ENCODE data around the gene MEI1.

Gene MEI1

DNA sequence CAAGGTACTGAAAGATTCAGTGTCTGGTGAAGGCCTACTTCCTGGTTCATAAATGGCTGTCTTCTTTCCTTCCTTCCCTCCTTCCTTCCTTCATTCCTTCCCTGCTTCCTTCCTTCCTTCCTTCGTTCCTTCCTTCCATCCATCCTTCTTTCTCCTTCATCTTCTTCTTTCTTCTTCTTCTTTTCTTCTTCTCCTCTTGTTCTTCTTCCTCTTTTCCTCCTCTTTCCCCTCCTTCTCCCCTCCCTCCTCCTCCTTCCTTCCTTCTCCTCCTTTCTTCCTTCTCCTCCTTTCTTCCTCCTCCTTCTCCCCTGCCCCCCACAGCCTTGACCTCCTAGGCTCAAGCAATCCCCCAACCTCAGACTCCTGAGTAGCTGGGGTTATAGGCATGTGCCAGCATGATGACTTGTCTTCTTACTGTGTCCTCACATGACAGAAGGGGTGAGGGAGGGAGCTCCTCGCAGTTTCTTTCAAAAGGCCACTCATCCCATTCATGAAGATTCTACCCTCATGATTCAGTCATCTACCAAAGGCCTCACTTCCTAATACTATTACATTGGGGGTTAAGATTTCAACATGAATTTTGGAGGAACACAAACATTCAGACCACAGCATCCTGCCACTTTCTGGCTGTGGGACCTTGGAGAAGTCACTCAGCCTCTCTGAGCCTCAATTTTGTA, 78.6 kb downstream of the MEI1 start:
- TF ChIP-seq, protein P1, sequence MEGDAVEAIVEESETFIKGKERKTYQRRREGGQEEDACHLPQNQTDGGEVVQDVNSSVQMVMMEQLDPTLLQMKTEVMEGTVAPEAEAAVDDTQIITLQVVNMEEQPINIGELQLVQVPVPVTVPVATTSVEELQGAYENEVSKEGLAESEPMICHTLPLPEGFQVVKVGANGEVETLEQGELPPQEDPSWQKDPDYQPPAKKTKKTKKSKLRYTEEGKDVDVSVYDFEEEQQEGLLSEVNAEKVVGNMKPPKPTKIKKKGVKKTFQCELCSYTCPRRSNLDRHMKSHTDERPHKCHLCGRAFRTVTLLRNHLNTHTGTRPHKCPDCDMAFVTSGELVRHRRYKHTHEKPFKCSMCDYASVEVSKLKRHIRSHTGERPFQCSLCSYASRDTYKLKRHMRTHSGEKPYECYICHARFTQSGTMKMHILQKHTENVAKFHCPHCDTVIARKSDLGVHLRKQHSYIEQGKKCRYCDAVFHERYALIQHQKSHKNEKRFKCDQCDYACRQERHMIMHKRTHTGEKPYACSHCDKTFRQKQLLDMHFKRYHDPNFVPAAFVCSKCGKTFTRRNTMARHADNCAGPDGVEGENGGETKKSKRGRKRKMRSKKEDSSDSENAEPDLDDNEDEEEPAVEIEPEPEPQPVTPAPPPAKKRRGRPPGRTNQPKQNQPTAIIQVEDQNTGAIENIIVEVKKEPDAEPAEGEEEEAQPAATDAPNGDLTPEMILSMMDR (IDR thresholded peaks at IDR 0.05; ENCODE audit: low read depth, low read length, missing control alignments) = no peak
- no peak overlapping the region for H3K4me3 ChIP-seq (replicated peaks; ENCODE audit: low read depth, low read length)
- no peak for DNase-seq (ENCODE audit: extremely low read depth, low read depth)

DNA sequence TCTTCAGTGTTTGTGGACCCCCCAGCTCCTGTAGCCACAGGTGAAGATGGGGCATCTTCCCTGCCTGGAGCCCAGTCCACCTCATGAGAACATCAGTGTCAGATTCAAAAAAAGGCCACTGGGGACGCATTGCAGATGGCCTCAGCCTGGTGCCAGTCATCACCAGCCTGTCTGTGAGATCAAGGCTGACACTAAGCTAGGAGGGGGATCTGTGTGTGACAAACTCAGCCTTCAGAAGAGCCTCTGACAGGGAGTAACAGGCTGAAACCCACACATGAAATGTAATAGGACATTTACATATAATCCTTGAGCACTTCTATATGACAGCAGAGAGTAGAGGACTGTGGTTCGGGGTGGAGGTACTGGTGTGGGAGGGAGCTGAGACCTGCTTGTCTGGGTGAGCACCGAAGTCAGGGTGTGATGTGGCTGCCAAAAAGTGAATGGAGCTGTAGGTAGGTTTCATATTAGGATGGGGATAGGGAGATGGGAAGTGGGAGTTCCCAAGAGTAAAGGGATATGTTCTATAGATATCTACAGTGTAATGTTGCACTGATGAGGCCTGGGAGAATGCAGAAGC, 80.7 kb downstream of the MEI1 start:
- H3K4me3 ChIP-seq (replicated peaks; ENCODE audit: low read depth, low read length) = no peak overlapping the region
- TF ChIP-seq, protein P1 (IDR thresholded peaks at IDR 0.05; ENCODE audit: low read depth, low read length, missing control alignments) = no peak
- DNase-seq (ENCODE audit: extremely low read depth, low read depth) = no peak

DNA sequence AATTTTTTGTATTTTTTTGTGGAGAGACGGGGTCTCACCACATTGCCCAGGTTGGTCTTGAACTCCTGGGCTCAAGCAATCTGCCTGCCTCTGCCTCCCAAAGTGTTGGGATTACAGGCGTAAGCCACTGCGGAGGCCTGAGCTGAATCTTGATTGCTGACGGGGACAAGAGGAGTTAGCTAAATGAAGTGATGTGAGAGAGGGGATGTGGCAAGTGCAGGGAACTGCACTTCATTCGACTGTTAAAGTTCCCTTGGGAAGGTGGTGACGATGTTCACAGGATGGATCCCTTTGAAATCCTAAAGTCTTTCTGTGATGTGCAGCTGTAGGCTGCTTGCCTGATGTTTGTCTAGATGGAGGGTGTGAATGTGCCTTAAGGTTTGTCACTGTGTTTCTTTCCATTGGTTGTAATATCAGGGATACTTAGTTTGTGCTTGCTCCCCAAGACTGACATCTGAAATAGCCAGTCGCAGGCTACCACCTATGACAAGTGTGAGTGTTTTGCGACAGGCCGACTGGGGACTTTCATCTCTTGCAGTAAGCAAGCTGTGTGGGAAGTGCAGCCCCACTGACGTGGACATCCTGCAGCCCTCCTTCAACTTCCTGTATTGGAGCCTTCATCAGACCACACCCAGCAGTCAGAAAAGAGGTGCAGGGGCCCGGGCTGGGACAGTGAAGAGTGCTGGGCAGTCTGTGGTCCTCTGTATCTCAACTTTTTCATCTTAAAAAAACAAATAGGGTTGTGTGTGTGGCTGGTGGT, 81.6 kb downstream of the MEI1 start:
- TF ChIP-seq, protein P1 (IDR thresholded peaks at IDR 0.05; ENCODE audit: low read depth, low read length, missing control alignments) = no peak
- H3K4me3 ChIP-seq (replicated peaks; ENCODE audit: low read depth, low read length) = no peak overlapping the region
- DNase-seq (ENCODE audit: extremely low read depth, low read depth) = no peak

DNA sequence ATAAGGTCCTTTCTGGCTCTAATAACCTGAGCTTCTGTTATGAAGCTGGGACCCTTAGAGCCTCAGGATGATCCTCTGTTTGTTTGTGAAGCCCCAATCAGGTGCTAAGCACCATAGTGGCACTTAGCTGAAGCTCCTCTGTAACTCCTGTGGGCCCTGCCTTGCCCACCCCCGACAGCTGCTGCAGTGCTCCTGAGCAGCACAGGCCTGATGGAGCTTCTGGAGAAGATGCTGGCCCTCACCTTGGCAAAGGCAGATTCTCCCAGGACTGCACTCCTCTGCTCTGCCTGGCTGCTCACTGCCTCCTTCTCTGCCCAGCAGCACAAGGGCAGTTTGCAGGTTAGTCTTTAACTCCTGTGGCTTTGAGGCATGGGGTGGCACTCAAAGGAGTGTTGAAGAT, 82.2 kb downstream of the MEI1 start:
- TF ChIP-seq, protein P1 (IDR thresholded peaks at IDR 0.05; ENCODE audit: low read depth, low read length, missing control alignments) = no peak
- no peak overlapping the region for H3K4me3 ChIP-seq (replicated peaks; ENCODE audit: low read depth, low read length)
- no peak for DNase-seq (ENCODE audit: extremely low read depth, low read depth)

DNA sequence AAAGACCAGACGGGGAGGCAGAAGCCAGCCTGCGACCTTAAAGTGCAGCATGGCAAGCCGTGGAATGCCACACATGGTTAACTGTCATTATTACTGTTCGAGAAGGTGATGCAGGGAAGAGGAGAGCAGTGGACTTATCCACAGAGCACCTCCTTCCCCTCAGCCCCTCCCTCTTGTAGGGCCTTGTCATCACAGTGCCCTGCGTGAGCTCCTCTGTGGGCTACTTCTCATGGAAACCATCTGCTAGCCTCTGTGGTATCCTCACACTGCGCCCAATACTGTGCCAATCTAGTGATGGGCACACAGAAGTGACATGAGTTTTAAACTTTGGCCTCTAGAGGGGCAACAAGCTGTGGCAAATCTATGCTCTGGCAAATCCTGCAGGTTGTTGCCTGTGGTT, 83.0 kb downstream of the MEI1 start:
- no peak overlapping the region for H3K4me3 ChIP-seq (replicated peaks; ENCODE audit: low read depth, low read length)
- no peak for DNase-seq (ENCODE audit: extremely low read depth, low read depth)
- TF ChIP-seq, protein P1 (IDR thresholded peaks at IDR 0.05; ENCODE audit: low read depth, low read length, missing control alignments) = no peak

DNA sequence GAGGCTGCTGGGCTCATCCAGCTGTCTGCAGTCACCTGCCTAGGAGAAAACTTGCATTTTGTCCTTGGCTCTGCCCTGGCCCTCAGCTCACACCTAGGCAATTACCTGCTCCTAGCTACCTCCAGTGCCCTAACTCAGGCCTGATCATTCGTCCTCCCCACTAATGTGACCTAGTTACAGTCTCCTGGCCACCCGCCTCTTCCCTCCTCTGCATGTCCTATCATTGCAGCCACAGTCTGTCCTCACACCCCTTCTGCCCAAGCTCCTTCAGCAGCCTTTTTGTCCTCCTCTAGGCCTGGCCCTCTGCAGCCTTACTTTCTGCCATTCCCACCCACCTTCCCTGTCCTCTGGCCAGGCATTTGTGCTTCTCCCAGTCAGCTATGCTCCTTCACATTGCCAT, 83.4 kb downstream of the MEI1 start:
- no peak for DNase-seq (ENCODE audit: extremely low read depth, low read depth)
- TF ChIP-seq, protein P1 (IDR thresholded peaks at IDR 0.05; ENCODE audit: low read depth, low read length, missing control alignments) = no peak
- H3K4me3 ChIP-seq (replicated peaks; ENCODE audit: low read depth, low read length) = no peak overlapping the region

All from HFF-Myc (cell line).